ENCODE measurements around the gene LSM10. TPM values are rescaled to one million over a fixed set of nuclear protein-coding genes. Genes with fewer than 3 reads are reported as not detected.

Gene LSM10
- total RNA-seq, 1 donor from 2014 or later, result 28.4 TPM

GRCh38 chr1:36349839-36350238 is 47.9 kb downstream of the LSM10 start:
- Mint-ChIP-seq H3K36me3 (ENCODE audit: insufficient read depth) (peaks cover 12% of the 10 kb centered on the region), H3K27me3 (no peaks in the 10 kb centered on the region), H3K4me3 (ENCODE audit: low read depth) (no peak overlapping the region), H3K27ac (no peak overlapping the region), H3K9me3 (ENCODE audit: low read depth) (no peaks in the 10 kb centered on the region), H3K4me1 (ENCODE audit: low read depth) (no peaks in the 10 kb centered on the region)
- no peak for TF ChIP-seq CTCF (IDR thresholded peaks at IDR 0.05; ENCODE audit: unreplicated experiment)
- no peak for DNase-seq (ENCODE audit: low spot score, unreplicated experiment)

- H3K9me3 Mint-ChIP-seq (ENCODE audit: low read depth), result no peaks in the 10 kb centered on the region
- no peaks in the 10 kb centered on the region for H3K4me1 Mint-ChIP-seq (ENCODE audit: low read depth)
- TF ChIP-seq CTCF (IDR thresholded peaks at IDR 0.05; ENCODE audit: unreplicated experiment), result no peak
- no peak overlapping the region for H3K27ac Mint-ChIP-seq
- peaks cover 11% of the 10 kb centered on the region for H3K36me3 Mint-ChIP-seq (ENCODE audit: insufficient read depth)
- no peak overlapping the region for H3K4me3 Mint-ChIP-seq (ENCODE audit: low read depth)
- H3K27me3 Mint-ChIP-seq, result no peaks in the 10 kb centered on the region
- DNase-seq (ENCODE audit: low spot score, unreplicated experiment), result no peak
These were observed 48.5 kb downstream of the LSM10 start for GRCh38 chr1:36349241-36349671.

DNA sequence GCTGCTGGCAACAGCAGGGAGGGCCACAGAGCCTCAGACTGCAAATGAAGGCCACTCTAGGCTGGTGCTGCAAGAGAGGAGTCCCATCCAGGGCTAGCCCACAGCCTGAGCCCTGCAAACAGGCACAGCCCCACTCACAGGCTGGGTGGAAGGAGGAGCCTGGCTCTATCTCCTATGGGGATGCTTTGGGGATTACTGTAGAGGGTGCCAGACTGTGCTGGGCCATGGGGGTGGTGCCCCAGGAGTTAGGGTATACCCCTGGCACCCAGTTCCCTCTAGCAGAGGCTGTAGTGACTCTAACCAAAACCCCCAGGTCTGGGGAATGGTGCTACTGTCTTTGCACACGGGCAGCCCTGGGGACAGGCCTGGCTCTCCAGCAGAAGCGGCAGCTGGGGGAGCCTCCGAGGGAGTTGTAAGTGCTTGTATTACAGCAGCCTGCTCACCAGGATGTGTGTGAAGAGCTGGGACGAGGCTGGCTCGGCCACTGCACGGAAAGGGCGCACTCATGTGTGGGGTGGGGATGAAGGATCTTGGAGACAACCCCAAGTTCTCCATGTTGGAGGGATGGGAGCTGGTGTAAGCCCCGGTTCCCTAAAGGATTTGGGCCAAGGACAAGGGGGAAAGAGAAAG is 50.9 kb downstream of the LSM10 start:
- TF ChIP-seq CTCF (IDR thresholded peaks at IDR 0.05; ENCODE audit: unreplicated experiment), result no peak
- no peak overlapping the region for H3K27ac Mint-ChIP-seq
- H3K4me3 Mint-ChIP-seq (ENCODE audit: low read depth), result no peak overlapping the region

DNA sequence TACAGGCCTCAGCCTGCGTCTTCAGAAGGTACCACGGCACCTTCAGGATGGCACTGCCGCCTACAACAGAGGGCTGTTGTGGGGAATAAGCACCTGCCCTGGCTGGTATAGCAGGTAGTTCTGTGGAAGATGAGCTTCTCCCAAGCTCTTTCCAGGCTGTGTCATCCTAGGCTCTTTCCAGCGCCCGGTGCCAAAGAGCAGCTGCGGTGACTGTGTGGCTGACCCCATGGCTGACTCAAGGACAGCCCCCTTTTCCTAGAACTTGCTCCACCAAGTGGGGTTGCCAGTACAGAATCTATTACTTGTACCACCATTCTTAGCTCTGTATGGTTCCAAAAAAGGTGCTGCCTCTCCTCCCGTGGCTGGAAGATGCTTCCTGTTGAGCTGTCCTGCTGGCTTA is 52.4 kb downstream of the LSM10 start:
- Mint-ChIP-seq H3K4me1 (ENCODE audit: low read depth) (no peaks in the 10 kb centered on the region), H3K27me3 (no peaks in the 10 kb centered on the region), H3K36me3 (ENCODE audit: insufficient read depth) (peaks cover 12% of the 10 kb centered on the region), H3K4me3 (ENCODE audit: low read depth) (no peak overlapping the region), H3K27ac (no peak overlapping the region), H3K9me3 (ENCODE audit: low read depth) (no peaks in the 10 kb centered on the region)
- DNase-seq (ENCODE audit: low spot score, unreplicated experiment), result no peak
- no peak for TF ChIP-seq CTCF (IDR thresholded peaks at IDR 0.05; ENCODE audit: unreplicated experiment)

More for the DNA sequence above, 50.9 kb downstream of the LSM10 start:
- Mint-ChIP-seq H3K27me3 (no peaks in the 10 kb centered on the region), H3K36me3 (ENCODE audit: insufficient read depth) (peaks cover 10% of the 10 kb centered on the region), H3K9me3 (ENCODE audit: low read depth) (no peaks in the 10 kb centered on the region), H3K4me1 (ENCODE audit: low read depth) (no peaks in the 10 kb centered on the region)
- DNase-seq (ENCODE audit: low spot score, unreplicated experiment), result no peak

- DNase-seq (ENCODE audit: low spot score, unreplicated experiment), result no peak
- no peaks in the 10 kb centered on the region for H3K27me3 Mint-ChIP-seq
- TF ChIP-seq CTCF (IDR thresholded peaks at IDR 0.05; ENCODE audit: unreplicated experiment), result no peak
- H3K27ac Mint-ChIP-seq, result no peak overlapping the region
- no peaks in the 10 kb centered on the region for H3K9me3 Mint-ChIP-seq (ENCODE audit: low read depth)
- H3K4me3 Mint-ChIP-seq (ENCODE audit: low read depth), result no peak overlapping the region
- peaks cover 12% of the 10 kb centered on the region for H3K36me3 Mint-ChIP-seq (ENCODE audit: insufficient read depth)
- H3K4me1 Mint-ChIP-seq (ENCODE audit: low read depth), result no peaks in the 10 kb centered on the region
These were observed 53.4 kb downstream of the LSM10 start for GRCh38 chr1:36344395-36344680.

Measured in progenitor cell of endocrine pancreas (in vitro differentiated cells).